Loucy (cell line): ENCODE measurements around the gene CDYL2.

ENCODE experiments used
- H2AFZ ChIP-seq: fragments of 200-600 bp; sonication (generic); 2 replicates; pipeline ENCODE4 v1.6.0; 2016; ENCODE audit warnings: antibody characterized with exemption, mild to moderate bottlenecking, low read length, moderate library complexity
- H3F3A ChIP-seq: fragments of 200-600 bp; 2 replicates; pipeline ENCODE4 v1.6.0; 2016; ENCODE audit warnings: antibody characterized with exemption, low read depth, mild to moderate bottlenecking
- H3K27me3 ChIP-seq: fragments of 200-600 bp; sonication (generic); 2 replicates; pipeline ENCODE4 v1.6.1; 2014; ENCODE audit warnings: low read length, mild to moderate bottlenecking; ENCODE audit not compliant: insufficient read depth, poor library complexity, severe bottlenecking
- H3K36me3 ChIP-seq: fragments of 200-600 bp; sonication (generic); 2 replicates; pipeline ENCODE4 v1.6.1; 2016; ENCODE audit warnings: low read length; ENCODE audit not compliant: insufficient read depth
- H3K4me1 ChIP-seq: fragments of 200-600 bp; sonication (generic); 2 replicates; pipeline ENCODE4 v1.5.1; 2014; ENCODE audit warnings: low read length, mild to moderate bottlenecking; ENCODE audit not compliant: insufficient read depth, poor library complexity, severe bottlenecking
- H3K4me2 ChIP-seq: fragments of 200-600 bp; sonication (generic); 2 replicates; pipeline ENCODE4 v1.6.0; 2014; ENCODE audit warnings: antibody characterized with exemption, low read length, low read depth, mild to moderate bottlenecking; ENCODE audit not compliant: poor library complexity, severe bottlenecking
- H3K4me3 ChIP-seq: fragments of 200-600 bp; sonication (generic); 2 replicates; pipeline ENCODE4 v1.5.1; 2014; ENCODE audit warnings: low read length, mild to moderate bottlenecking, mixed read lengths; ENCODE audit not compliant: poor library complexity, severe bottlenecking
- H3K79me2 ChIP-seq: fragments of 200-600 bp; sonication (generic); 2 replicates; pipeline ENCODE4 v1.6.1; 2014; ENCODE audit warnings: low read length; ENCODE audit not compliant: insufficient read depth
- H3K9ac ChIP-seq: fragments of 200-600 bp; sonication (generic); 2 replicates; pipeline ENCODE4 v1.6.0; 2014; ENCODE audit warnings: mild to moderate bottlenecking, low read depth, low read length, moderate library complexity; ENCODE audit not compliant: poor library complexity, severe bottlenecking
- H3K9me2 ChIP-seq: fragments of 200-600 bp; sonication (generic); replicated peaks from 2 replicates; pipeline ENCODE4 v1.6.1; 2016; ENCODE audit warnings: low read depth, low read length, mixed read lengths
- H3K9me3 ChIP-seq: fragments of 200-600 bp; sonication (generic); 2 replicates; pipeline ENCODE4 v1.6.1; 2014; ENCODE audit warnings: mild to moderate bottlenecking, antibody characterized with exemption, low read length, low read depth; ENCODE audit not compliant: insufficient read depth
- H4K20me1 ChIP-seq: fragments of 200-600 bp; sonication (generic); 2 replicates; pipeline ENCODE4 v1.6.0; 2014; ENCODE audit warnings: antibody characterized with exemption, low read length, mild to moderate bottlenecking; ENCODE audit not compliant: insufficient read depth, poor library complexity, severe bottlenecking
- EZH2phosphoT487 ChIP-seq: fragments of 200-600 bp; IDR thresholded peaks from 2 replicates; pipeline ENCODE4 v1.6.1; 2018; ENCODE audit warnings: antibody characterized with exemption, mild to moderate bottlenecking, moderate library complexity, borderline replicate concordance
- TF ChIP-seq, protein P1 (sequence below): fragments of 200-600 bp; sonication (generic); conservative IDR thresholded peaks from 2 replicates; pipeline ENCODE4 v1.5.1; 2014; ENCODE audit warnings: mild to moderate bottlenecking, antibody characterized with exemption, low read length

Gene CDYL2

DNA sequence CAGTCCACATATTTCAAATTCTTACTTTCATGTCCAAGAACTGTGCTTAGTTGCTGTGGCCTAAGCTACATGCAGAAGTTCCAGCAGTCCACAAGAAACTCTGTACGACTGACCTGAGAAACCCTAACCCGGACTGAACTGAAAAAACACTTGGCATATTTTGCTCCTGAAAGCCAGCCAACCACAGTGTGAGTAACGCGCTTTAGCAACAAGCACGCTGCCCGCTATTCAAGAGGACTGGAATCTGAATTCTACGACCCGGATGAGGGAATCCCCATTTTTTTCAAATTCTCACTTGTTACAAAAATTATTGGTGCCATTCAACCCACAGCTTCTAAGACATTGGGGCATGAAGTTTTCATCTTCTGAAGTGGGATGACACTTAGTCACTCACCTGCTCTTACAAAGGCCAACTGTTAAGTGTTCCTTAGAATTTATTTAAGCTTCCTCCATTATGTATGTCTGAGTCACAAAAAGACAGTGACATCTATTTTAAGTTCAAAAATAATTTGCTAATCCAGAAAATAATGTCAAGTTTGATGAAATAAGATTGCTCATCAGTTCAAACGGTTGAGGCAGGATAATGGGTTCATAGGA is 78.7 kb downstream of the CDYL2 start:
- Histone ChIP-seq H3K9me2 (no peaks in the 10 kb centered on the region), H3F3A (no peaks in the 10 kb centered on the region), H3K79me2 (peaks cover 39% of the 10 kb centered on the region; the same call in 1 of the 2 replicates), H3K9me3 (no peaks in the 10 kb centered on the region; the same call in 1 of the 2 replicates), H3K9ac (no peak overlapping the region), H2AFZ (no peak overlapping the region), H4K20me1 (no peaks in the 10 kb centered on the region), H3K27me3 (no peaks in the 10 kb centered on the region), H3K4me1 (peaks cover 8% of the 10 kb centered on the region), H3K36me3 (no peaks in the 10 kb centered on the region), H3K4me2 (no peak overlapping the region), H3K4me3 (no peak overlapping the region)
- TF ChIP-seq, protein P1, sequence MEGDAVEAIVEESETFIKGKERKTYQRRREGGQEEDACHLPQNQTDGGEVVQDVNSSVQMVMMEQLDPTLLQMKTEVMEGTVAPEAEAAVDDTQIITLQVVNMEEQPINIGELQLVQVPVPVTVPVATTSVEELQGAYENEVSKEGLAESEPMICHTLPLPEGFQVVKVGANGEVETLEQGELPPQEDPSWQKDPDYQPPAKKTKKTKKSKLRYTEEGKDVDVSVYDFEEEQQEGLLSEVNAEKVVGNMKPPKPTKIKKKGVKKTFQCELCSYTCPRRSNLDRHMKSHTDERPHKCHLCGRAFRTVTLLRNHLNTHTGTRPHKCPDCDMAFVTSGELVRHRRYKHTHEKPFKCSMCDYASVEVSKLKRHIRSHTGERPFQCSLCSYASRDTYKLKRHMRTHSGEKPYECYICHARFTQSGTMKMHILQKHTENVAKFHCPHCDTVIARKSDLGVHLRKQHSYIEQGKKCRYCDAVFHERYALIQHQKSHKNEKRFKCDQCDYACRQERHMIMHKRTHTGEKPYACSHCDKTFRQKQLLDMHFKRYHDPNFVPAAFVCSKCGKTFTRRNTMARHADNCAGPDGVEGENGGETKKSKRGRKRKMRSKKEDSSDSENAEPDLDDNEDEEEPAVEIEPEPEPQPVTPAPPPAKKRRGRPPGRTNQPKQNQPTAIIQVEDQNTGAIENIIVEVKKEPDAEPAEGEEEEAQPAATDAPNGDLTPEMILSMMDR, result no peak
- TF ChIP-seq EZH2phosphoT487, result no peak

DNA sequence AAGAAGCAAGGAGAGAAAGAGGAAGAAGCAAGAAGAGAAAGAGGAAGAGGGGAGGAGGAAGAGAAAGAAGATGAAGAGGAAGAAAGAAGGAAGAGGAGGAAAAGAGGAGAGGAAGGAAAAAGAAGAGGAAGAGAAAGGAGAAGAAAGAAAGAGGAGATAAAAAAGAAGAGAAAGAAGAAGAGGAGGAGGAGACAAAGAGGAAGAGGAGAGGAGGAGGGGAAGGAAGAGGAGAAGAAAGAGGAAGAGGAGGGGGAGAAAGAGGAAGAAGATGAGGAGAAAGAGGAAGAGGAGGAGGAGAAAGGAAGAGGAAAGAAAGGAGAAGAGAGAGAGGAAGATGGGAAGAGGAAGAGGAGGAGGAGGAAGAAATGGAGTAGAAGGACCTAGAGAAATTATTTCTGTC is 80.4 kb downstream of the CDYL2 start:
- TF ChIP-seq, protein P1, result no peak
- no peak for TF ChIP-seq EZH2phosphoT487
- no peak overlapping the region for H3K9ac ChIP-seq
- peaks cover 51% of the 10 kb centered on the region; the same call in 1 of the 2 replicates for H3K79me2 ChIP-seq
- no peak overlapping the region for H2AFZ ChIP-seq
- H3K4me3 ChIP-seq, result no peak overlapping the region
- H4K20me1 ChIP-seq, result no peaks in the 10 kb centered on the region
- H3K4me2 ChIP-seq, result no peak overlapping the region
- no peaks in the 10 kb centered on the region for H3K27me3 ChIP-seq
- no peaks in the 10 kb centered on the region for H3F3A ChIP-seq
- H3K9me2 ChIP-seq, result no peaks in the 10 kb centered on the region
- no peaks in the 10 kb centered on the region for H3K36me3 ChIP-seq
- H3K4me1 ChIP-seq, result peaks cover 24% of the 10 kb centered on the region
- H3K9me3 ChIP-seq, result no peaks in the 10 kb centered on the region; the same call in 1 of the 2 replicates

DNA sequence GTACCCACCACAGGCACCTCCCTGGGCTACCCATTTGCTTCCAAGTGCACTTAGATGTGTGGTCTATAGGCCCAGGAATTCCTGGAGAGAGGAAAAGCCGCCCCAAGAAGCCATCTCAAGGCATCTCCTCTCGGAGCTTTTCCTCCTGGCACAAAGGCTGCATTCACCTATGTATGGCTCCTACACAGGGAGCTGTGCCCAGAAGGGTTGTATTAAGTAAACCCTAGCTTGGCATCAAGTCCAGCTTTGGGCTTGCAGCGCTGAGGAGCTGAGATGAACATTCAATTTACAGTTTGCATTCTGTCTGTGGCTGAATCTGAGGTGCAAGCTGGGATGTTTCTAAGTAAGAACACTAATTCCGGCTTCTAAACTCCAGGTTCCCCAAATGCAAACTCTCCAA is 81.3 kb downstream of the CDYL2 start:
- H3F3A ChIP-seq, result no peaks in the 10 kb centered on the region
- H2AFZ ChIP-seq, result no peak overlapping the region
- no peak for TF ChIP-seq EZH2phosphoT487
- TF ChIP-seq, protein P1, result no peak
- no peaks in the 10 kb centered on the region for H3K9me2 ChIP-seq
- no peak overlapping the region for H3K4me3 ChIP-seq
- no peaks in the 10 kb centered on the region for H4K20me1 ChIP-seq
- H3K27me3 ChIP-seq, result no peaks in the 10 kb centered on the region
- no peaks in the 10 kb centered on the region; the same call in 1 of the 2 replicates for H3K9me3 ChIP-seq
- H3K9ac ChIP-seq, result no peak overlapping the region
- no peak overlapping the region for H3K4me2 ChIP-seq
- peaks cover 27% of the 10 kb centered on the region for H3K4me1 ChIP-seq
- H3K36me3 ChIP-seq, result no peaks in the 10 kb centered on the region
- peaks cover 60% of the 10 kb centered on the region; the same call in 1 of the 2 replicates for H3K79me2 ChIP-seq
